Endometrial microvascular endothelial cells (primary cell): ENCODE results near the gene KCNQ1. TPM values are rescaled to one million over a fixed set of nuclear protein-coding genes. Genes with fewer than 3 reads are reported as not detected.

Experiments
- in situ Hi-C: cut with HindIII; loops from 2 replicates; pipeline ENCODE4 v1.10.0; 2017; ENCODE audit warnings: low sequenced_read_pairs, low pct_unique_long_range_greater_than_20kb; ENCODE audit errors: inconsistent ontology term
- total RNA-seq: library from RNA; depleted of rRNA; stranded (reverse); fragments of >200 nt; gene quantifications from one replicate; pipeline ENCODE4 v1.2.3, GENCODE V29; 2015; ENCODE audit errors: inconsistent ontology term

KCNQ1 gene
- total RNA-seq, 1 donor from 2014 or later, result not detected

GRCh38 chr11:2670541-2671100 is 225.8 kb downstream of the KCNQ1 start:
- in situ Hi-C loops, result no loop called here

GRCh38 chr11:2671748-2672147 is 226.9 kb downstream of the KCNQ1 start:
- in situ Hi-C loops, result no loop called here

GRCh38 chr11:2672553-2673249 is 227.9 kb downstream of the KCNQ1 start:
- in situ Hi-C loops, result no loop called here

GRCh38 chr11:2673250-2673610 is 228.4 kb downstream of the KCNQ1 start:
- in situ Hi-C loops, result no loop called here

GRCh38 chr11:2673871-2674471 is 229.2 kb downstream of the KCNQ1 start:
- in situ Hi-C loops, result no loop called here

GRCh38 chr11:2674658-2675131 is 229.9 kb downstream of the KCNQ1 start:
- in situ Hi-C loops, result no loop called here

- in situ Hi-C loops, result no loop called here
Measured at GRCh38 chr11:2675540-2675939, 230.7 kb downstream of the KCNQ1 start.

GRCh38 chr11:2677127-2677526 is 232.3 kb downstream of the KCNQ1 start:
- in situ Hi-C loops, result no loop called here

- in situ Hi-C loops, result no loop called here
Measured at GRCh38 chr11:2678396-2678795, 233.6 kb downstream of the KCNQ1 start.

GRCh38 chr11:2679011-2679676 is 234.3 kb downstream of the KCNQ1 start:
- in situ Hi-C loops, result no loop called here

- in situ Hi-C loops, result no loop called here
Measured at GRCh38 chr11:2681408-2682145, 236.8 kb downstream of the KCNQ1 start.

- in situ Hi-C loops, result no loop called here
Measured at GRCh38 chr11:2683806-2684205, 239.0 kb downstream of the KCNQ1 start.

GRCh38 chr11:2684581-2684980 is 239.8 kb downstream of the KCNQ1 start:
- in situ Hi-C loops, result no loop called here

- in situ Hi-C loops, result no loop called here
Measured at GRCh38 chr11:2685051-2685450, 240.2 kb downstream of the KCNQ1 start.

- in situ Hi-C loops, result no loop called here
Measured at GRCh38 chr11:2685566-2686359, 241.0 kb downstream of the KCNQ1 start.

- in situ Hi-C loops, result no loop called here
Measured at GRCh38 chr11:2686360-2687222, 241.8 kb downstream of the KCNQ1 start.

GRCh38 chr11:2687223-2687530 is 242.4 kb downstream of the KCNQ1 start:
- in situ Hi-C loops, result no loop called here

- in situ Hi-C loops, result no loop called here
Measured at GRCh38 chr11:2687782-2688191, 243.0 kb downstream of the KCNQ1 start.
